Measurements from ENCODE around the gene DIPK2A.

DNA sequence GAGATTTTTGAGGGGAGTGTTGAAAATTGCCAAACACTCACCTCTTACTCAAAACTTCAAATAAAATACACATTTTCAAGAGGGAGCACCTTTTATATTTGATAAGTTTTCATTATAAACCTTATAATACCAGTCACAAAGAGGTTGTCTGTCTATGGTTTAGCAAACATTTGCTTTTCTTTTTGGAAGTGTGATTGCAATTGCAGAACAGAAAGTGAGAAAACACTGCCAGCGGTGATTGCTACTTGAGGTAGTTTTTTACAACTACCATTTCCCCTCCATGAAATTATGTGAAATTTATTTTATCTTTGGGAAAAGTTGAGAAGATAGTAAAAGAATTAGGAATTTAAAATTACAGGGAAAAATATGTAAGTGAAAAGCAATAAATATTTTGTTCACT is 20.1 kb downstream of the DIPK2A start:
- TF ChIP-seq, protein P1, sequence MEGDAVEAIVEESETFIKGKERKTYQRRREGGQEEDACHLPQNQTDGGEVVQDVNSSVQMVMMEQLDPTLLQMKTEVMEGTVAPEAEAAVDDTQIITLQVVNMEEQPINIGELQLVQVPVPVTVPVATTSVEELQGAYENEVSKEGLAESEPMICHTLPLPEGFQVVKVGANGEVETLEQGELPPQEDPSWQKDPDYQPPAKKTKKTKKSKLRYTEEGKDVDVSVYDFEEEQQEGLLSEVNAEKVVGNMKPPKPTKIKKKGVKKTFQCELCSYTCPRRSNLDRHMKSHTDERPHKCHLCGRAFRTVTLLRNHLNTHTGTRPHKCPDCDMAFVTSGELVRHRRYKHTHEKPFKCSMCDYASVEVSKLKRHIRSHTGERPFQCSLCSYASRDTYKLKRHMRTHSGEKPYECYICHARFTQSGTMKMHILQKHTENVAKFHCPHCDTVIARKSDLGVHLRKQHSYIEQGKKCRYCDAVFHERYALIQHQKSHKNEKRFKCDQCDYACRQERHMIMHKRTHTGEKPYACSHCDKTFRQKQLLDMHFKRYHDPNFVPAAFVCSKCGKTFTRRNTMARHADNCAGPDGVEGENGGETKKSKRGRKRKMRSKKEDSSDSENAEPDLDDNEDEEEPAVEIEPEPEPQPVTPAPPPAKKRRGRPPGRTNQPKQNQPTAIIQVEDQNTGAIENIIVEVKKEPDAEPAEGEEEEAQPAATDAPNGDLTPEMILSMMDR (conservative IDR thresholded peaks at IDR 0.05; ENCODE audit: low read depth in 2 of 2), result no peak
- no peak for TF ChIP-seq POLR2AphosphoS5 (IDR thresholded peaks at IDR 0.05; ENCODE audit: low read depth)
